ENCODE measurements around the gene C6orf58. TPM values are rescaled to one million over a fixed set of nuclear protein-coding genes. Genes with fewer than 3 reads are reported as not detected.
A peak's percentile ranks its signal among the peaks of the same experiment; 100 is the strongest.

The C6orf58 gene
- not detected in 2 replicates for total RNA-seq
- 0.05 TPM in 1 of 2 replicates, not detected in the other for polyA plus RNA-seq
- not detected in 2 replicates for polyA plus RNA-seq (2012)
- polyA minus RNA-seq (ENCODE audit: low replicate concordance): not detected in 2 replicates

GRCh38 chr6:127576874-127577273 is at the start of gene C6orf58:
Gene C6orf58 (plus strand): TSS chr6:127577174. CDS start chr6:127577186, 12 bp downstream.
- no peak within 1 kb of the TSS for H3K4me2 ChIP-seq (ENCODE audit: extremely low read depth, insufficient read depth, low read length)
- no peaks in the 10 kb centered on the region for H3K36me3 ChIP-seq (ENCODE audit: control insufficient read depth, insufficient read depth, low read length)
- no peak within 1 kb of the TSS for H3K4me3 ChIP-seq (replicated peaks in 1 of 4; ENCODE audit: control extremely low read depth in 1 of 4, insufficient read depth in 1 of 4, low read depth in 3 of 4, low read length in 4 of 4)
- no peaks in the 10 kb centered on the region for H3K9me3 ChIP-seq (ENCODE audit: control insufficient read depth, insufficient read depth, low read depth, low read length)
- H2AFZ ChIP-seq (ENCODE audit: low read length): no peak within 1 kb of the TSS
- H4K20me1 ChIP-seq (ENCODE audit: control insufficient read depth, extremely low read depth, insufficient read depth, low read length): no peaks in the 10 kb centered on the region
- no peak within 1 kb of the TSS for H3K27ac ChIP-seq (ENCODE audit: insufficient read depth, low read length)
- H3K27me3 ChIP-seq (ENCODE audit: control insufficient read depth, insufficient read depth, low read length): no peaks in the 10 kb centered on the region
- no peak for DNase-seq (ENCODE audit: low read depth in 2 of 2)
- H3K4me1 ChIP-seq (ENCODE audit: control insufficient read depth, extremely low read depth, insufficient read depth, low read length): no peaks in the 10 kb centered on the region
- no peak within 1 kb of the TSS for H3K9ac ChIP-seq (ENCODE audit: insufficient read depth, low read length)
- H3K79me2 ChIP-seq (ENCODE audit: control insufficient read depth, insufficient read depth, low read length): no peaks in the 10 kb centered on the region
- TF ChIP-seq, protein P1, sequence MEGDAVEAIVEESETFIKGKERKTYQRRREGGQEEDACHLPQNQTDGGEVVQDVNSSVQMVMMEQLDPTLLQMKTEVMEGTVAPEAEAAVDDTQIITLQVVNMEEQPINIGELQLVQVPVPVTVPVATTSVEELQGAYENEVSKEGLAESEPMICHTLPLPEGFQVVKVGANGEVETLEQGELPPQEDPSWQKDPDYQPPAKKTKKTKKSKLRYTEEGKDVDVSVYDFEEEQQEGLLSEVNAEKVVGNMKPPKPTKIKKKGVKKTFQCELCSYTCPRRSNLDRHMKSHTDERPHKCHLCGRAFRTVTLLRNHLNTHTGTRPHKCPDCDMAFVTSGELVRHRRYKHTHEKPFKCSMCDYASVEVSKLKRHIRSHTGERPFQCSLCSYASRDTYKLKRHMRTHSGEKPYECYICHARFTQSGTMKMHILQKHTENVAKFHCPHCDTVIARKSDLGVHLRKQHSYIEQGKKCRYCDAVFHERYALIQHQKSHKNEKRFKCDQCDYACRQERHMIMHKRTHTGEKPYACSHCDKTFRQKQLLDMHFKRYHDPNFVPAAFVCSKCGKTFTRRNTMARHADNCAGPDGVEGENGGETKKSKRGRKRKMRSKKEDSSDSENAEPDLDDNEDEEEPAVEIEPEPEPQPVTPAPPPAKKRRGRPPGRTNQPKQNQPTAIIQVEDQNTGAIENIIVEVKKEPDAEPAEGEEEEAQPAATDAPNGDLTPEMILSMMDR (conservative IDR thresholded peaks at IDR 0.05 in 1 of 2, IDR thresholded peaks at IDR 0.05 in 1 of 2; ENCODE audit: low read depth in 1 of 2, low read length in 2 of 2): no peak
- TF ChIP-seq EZH2 (IDR thresholded peaks at IDR 0.05; ENCODE audit: low read length, missing control alignments): no peak

- Histone ChIP-seq H3K79me2 (ENCODE audit: control insufficient read depth, insufficient read depth, low read length) (no peaks in the 10 kb centered on the region), H3K9ac (ENCODE audit: insufficient read depth, low read length) (no peak overlapping the region), H3K4me2 (ENCODE audit: extremely low read depth, insufficient read depth, low read length) (no peak overlapping the region), H3K4me1 (ENCODE audit: control insufficient read depth, extremely low read depth, insufficient read depth, low read length) (no peaks in the 10 kb centered on the region), H2AFZ (ENCODE audit: low read length) (no peak overlapping the region), H4K20me1 (ENCODE audit: control insufficient read depth, extremely low read depth, insufficient read depth, low read length) (no peaks in the 10 kb centered on the region), H3K36me3 (ENCODE audit: control insufficient read depth, insufficient read depth, low read length) (no peaks in the 10 kb centered on the region), H3K27me3 (ENCODE audit: control insufficient read depth, insufficient read depth, low read length) (no peaks in the 10 kb centered on the region), H3K4me3 (replicated peaks in 1 of 4; ENCODE audit: control extremely low read depth in 1 of 4, insufficient read depth in 1 of 4, low read depth in 3 of 4, low read length in 4 of 4) (no peak overlapping the region), H3K27ac (ENCODE audit: insufficient read depth, low read length) (no peak overlapping the region), H3K9me3 (ENCODE audit: control insufficient read depth, insufficient read depth, low read depth, low read length) (no peaks in the 10 kb centered on the region)
- no peak for TF ChIP-seq EZH2 (IDR thresholded peaks at IDR 0.05; ENCODE audit: low read length, missing control alignments)
- TF ChIP-seq, protein P1 (conservative IDR thresholded peaks at IDR 0.05 in 1 of 2, IDR thresholded peaks at IDR 0.05 in 1 of 2; ENCODE audit: low read depth in 1 of 2, low read length in 2 of 2): no peak
- peak in 1 of 2 donors; percentile 73 for DNase-seq (ENCODE audit: low read depth in 2 of 2)
Measured at GRCh38 chr6:127533011-127533410, 44.0 kb upstream of the C6orf58 start.

- Histone ChIP-seq H3K27me3 (ENCODE audit: control insufficient read depth, insufficient read depth, low read length) (no peaks in the 10 kb centered on the region), H2AFZ (ENCODE audit: low read length) (no peak overlapping the region), H3K79me2 (ENCODE audit: control insufficient read depth, insufficient read depth, low read length) (no peaks in the 10 kb centered on the region), H3K9ac (ENCODE audit: insufficient read depth, low read length) (no peak overlapping the region), H3K27ac (ENCODE audit: insufficient read depth, low read length) (no peak overlapping the region), H3K4me1 (ENCODE audit: control insufficient read depth, extremely low read depth, insufficient read depth, low read length) (no peaks in the 10 kb centered on the region), H3K36me3 (ENCODE audit: control insufficient read depth, insufficient read depth, low read length) (no peaks in the 10 kb centered on the region), H3K9me3 (ENCODE audit: control insufficient read depth, insufficient read depth, low read depth, low read length) (no peaks in the 10 kb centered on the region), H3K4me3 (replicated peaks in 1 of 4; ENCODE audit: control extremely low read depth in 1 of 4, insufficient read depth in 1 of 4, low read depth in 3 of 4, low read length in 4 of 4) (no peak overlapping the region), H3K4me2 (ENCODE audit: extremely low read depth, insufficient read depth, low read length) (no peak overlapping the region), H4K20me1 (ENCODE audit: control insufficient read depth, extremely low read depth, insufficient read depth, low read length) (no peaks in the 10 kb centered on the region)
- DNase-seq (ENCODE audit: low read depth in 2 of 2): no peak
- no peak for TF ChIP-seq EZH2 (IDR thresholded peaks at IDR 0.05; ENCODE audit: low read length, missing control alignments)
- TF ChIP-seq, protein P1 (conservative IDR thresholded peaks at IDR 0.05 in 1 of 2, IDR thresholded peaks at IDR 0.05 in 1 of 2; ENCODE audit: low read depth in 1 of 2, low read length in 2 of 2): no peak
Measured at GRCh38 chr6:127533736-127534135, 43.2 kb upstream of the C6orf58 start.
